DOHH2 (cell line): ENCODE data around the gene POLR3A.

Source experiments
- CTCF ChIP-seq: fragments of 200-600 bp; sonication (generic); IDR thresholded peaks from one replicate; pipeline ENCODE4 v1.5.1; 2014; ENCODE audit warnings: antibody characterized with exemption, mild to moderate bottlenecking, low read depth, low read length; ENCODE audit not compliant: poor library complexity, severe bottlenecking
- EZH2phosphoT487 ChIP-seq: fragments of 200-600 bp; sonication (generic); IDR thresholded peaks from 2 replicates; pipeline ENCODE4 v1.6.1; 2017; ENCODE audit warnings: borderline replicate concordance, mild to moderate bottlenecking, antibody characterized with exemption, low read length, moderate library complexity, mixed read lengths

GRCh38 chr10:78044179-78044578 is 14.9 kb upstream of the POLR3A start:
- TF ChIP-seq EZH2phosphoT487 = no peak
- no peak for TF ChIP-seq CTCF
